ENCODE data around the gene FAU. TPM values are rescaled to one million over a fixed set of nuclear protein-coding genes. Genes with fewer than 3 reads are reported as not detected.

Gene FAU
- total RNA-seq, 2 donors from 2014 or later, result 365 to 553 TPM

- Histone ChIP-seq H3K27ac (no peak overlapping the region), H3K27me3 (replicated peaks; ENCODE audit: insufficient read depth) (no peaks in the 10 kb centered on the region), H3K4me3 (no peak overlapping the region), H3K9me3 (no peaks in the 10 kb centered on the region), H3K4me1 (ENCODE audit: control insufficient read depth in 1 of 2, low read depth in 2 of 2) (peaks cover 11 to 29% of the 10 kb centered on the region in 2 donors), H3K36me3 (no peaks in the 10 kb centered on the region)
- TF ChIP-seq CTCF (IDR thresholded peaks at IDR 0.05), result no peak
- DNase-seq (ENCODE audit: low spot score) (no peak), ATAC-seq (ENCODE audit: insufficient number of reproducible peaks, low FRiP score, low read depth) (no peak)
These were observed 21.1 kb downstream of the FAU start for GRCh38 chr11:65100674-65101350.

- no peak for ATAC-seq (ENCODE audit: insufficient number of reproducible peaks, low FRiP score, low read depth)
- Histone ChIP-seq H3K9me3 (no peaks in the 10 kb centered on the region), H3K4me3 (peak overlapping the region; percentile 97), H3K27me3 (replicated peaks; ENCODE audit: insufficient read depth) (no peaks in the 10 kb centered on the region), H3K36me3 (no peaks in the 10 kb centered on the region), H3K4me1 (ENCODE audit: control insufficient read depth in 1 of 2, low read depth in 2 of 2) (peaks cover 9 to 21% of the 10 kb centered on the region in 2 donors), H3K27ac (peak overlapping the region; percentile 81 to 93)
- no peak for DNase-seq (ENCODE audit: low spot score)
- TF ChIP-seq CTCF (IDR thresholded peaks at IDR 0.05), result no peak
These were observed 25.0 kb downstream of the FAU start for GRCh38 chr11:65096926-65097325.

DNA sequence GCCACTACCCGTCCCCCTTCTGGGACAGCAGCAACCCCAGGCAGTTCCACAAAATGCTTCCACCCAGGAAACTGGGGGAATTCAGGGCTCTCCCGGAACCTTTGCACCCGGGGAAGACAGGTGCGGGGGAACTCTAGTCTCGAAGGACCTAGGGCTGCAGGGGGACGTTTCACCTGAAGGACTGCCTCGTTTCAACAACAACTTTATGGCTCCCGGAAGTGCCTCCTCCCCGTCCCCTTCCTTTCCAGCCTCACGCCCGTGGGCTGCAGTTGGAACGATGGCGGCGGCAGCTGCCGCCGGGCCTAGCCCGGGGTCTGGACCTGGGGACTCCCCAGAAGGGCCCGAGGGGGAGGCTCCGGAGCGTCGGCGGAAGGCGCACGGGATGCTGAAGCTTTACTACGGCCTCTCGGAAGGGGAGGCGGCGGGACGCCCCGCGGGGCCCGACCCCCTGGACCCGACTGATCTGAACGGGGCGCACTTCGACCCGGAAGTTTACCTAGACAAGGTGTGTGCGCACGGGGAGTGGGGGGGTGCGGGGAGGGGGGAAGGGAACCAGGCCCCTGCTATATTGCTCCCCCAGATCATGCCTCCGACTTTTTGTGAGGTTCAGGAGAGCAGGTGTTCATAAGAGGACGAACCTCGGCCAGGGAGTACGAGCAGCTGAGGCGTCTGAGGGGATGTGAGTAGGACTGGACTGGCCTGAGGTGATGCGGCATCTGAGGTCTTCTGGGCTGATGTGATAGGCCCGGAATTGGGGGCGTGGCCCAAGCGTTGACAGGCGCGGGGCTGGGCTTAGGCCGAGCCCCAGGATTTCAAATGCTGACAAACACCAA, 25.7 kb downstream of the FAU start, which contains the start of gene VPS51:
Gene VPS51, plus strand, starts transcription at position 241 of the 833 bp plus-strand sequence. Its CDS starts 37 bp downstream, at position 278.
- H3K9me3 ChIP-seq, result no peaks in the 10 kb centered on the region
- peak within 1 kb of the TSS; percentile 81 to 93 for H3K27ac ChIP-seq
- no peaks in the 10 kb centered on the region for H3K36me3 ChIP-seq
- no peaks in the 10 kb centered on the region for H3K27me3 ChIP-seq (replicated peaks; ENCODE audit: insufficient read depth)
- H3K4me1 ChIP-seq (ENCODE audit: control insufficient read depth in 1 of 2, low read depth in 2 of 2), result peaks cover 9 to 18% of the 10 kb centered on the region in 2 donors
- peak within 1 kb of the TSS; percentile 97 for H3K4me3 ChIP-seq
- ATAC-seq (ENCODE audit: insufficient number of reproducible peaks, low FRiP score, low read depth) (peak; percentile 76), DNase-seq (ENCODE audit: low spot score) (peak; percentile 72)
- TF ChIP-seq CTCF (IDR thresholded peaks at IDR 0.05), result no peak

DNA sequence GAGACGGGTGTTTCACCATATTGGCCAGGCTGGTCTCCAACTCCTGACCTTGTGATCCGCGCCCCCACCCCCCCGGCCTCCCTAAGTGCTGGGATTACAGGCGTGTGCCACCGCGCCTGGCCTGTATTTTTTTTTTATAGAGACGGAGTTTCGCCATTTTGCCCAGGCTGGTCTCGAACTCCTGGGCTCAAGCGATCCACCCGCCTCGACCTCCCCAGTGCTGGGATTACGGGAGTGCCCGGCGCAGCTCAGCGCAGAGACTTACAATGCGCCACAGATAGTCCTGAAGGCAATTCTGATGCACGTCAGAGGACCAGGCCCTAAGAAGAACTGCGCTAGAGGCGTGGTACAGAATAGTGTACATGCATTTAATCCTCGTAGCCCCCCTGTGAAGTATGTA, 26.5 kb downstream of the FAU start:
- Histone ChIP-seq H3K27me3 (replicated peaks; ENCODE audit: insufficient read depth) (no peaks in the 10 kb centered on the region), H3K4me1 (ENCODE audit: control insufficient read depth in 1 of 2, low read depth in 2 of 2) (peaks cover 9 to 18% of the 10 kb centered on the region in 2 donors), H3K36me3 (no peaks in the 10 kb centered on the region), H3K4me3 (peak overlapping the region; percentile 97), H3K9me3 (no peaks in the 10 kb centered on the region), H3K27ac (peak overlapping the region; percentile 81 to 93)
- TF ChIP-seq CTCF (IDR thresholded peaks at IDR 0.05), result no peak
- ATAC-seq (ENCODE audit: insufficient number of reproducible peaks, low FRiP score, low read depth) (no peak), DNase-seq (ENCODE audit: low spot score) (no peak)

GRCh38 chr11:65090628-65091027, 31.3 kb downstream of the FAU start:
- H3K9me3 ChIP-seq, result no peaks in the 10 kb centered on the region
- no peak overlapping the region for H3K4me3 ChIP-seq
- no peak for TF ChIP-seq CTCF (IDR thresholded peaks at IDR 0.05)
- H3K27ac ChIP-seq, result no peak overlapping the region
- H3K27me3 ChIP-seq (replicated peaks; ENCODE audit: insufficient read depth), result no peaks in the 10 kb centered on the region
- H3K4me1 ChIP-seq (ENCODE audit: control insufficient read depth in 1 of 2, low read depth in 2 of 2), result peaks cover 0 to 6% of the 10 kb centered on the region in 2 donors
- ATAC-seq (ENCODE audit: insufficient number of reproducible peaks, low FRiP score, low read depth), result no peak
- DNase-seq (ENCODE audit: low spot score), result no peak
- H3K36me3 ChIP-seq, result peaks cover 15% of the 10 kb centered on the region
